Sciatic nerve (tissue), 2 donors: ENCODE measurements around the gene DHRS4. TPM values are rescaled to one million over a fixed set of nuclear protein-coding genes. Genes with fewer than 3 reads are reported as not detected.
A peak's percentile ranks its signal among the peaks of the same experiment; 100 is the strongest.
"Not testable (repeated sequence)": the region's sequence is repeated elsewhere in the genome, so short reads cannot be mapped to it uniquely, and the experiment has no call there.

Source experiments
- ATAC-seq: fragments of 200-7000 bp; cut with Tn5 transposase; one replicate; pipeline ENCODE4 v1.9.1; 2020; ENCODE audit warnings: mild to moderate bottlenecking, moderate library complexity
- DNase-seq: peaks from one replicate; pipeline ENCODE4 v3.0.0-alpha.2; 2020; ENCODE audit warnings: low spot score
- intact Hi-C: fragments of 100-400 bp; cut with DNase I; formaldehyde crosslinking; loops from one replicate; pipeline ENCODE4 v1.14.2; 2022
- total RNA-seq: library from RNA; stranded (reverse); fragmentation: NEBNext Ultra II Directional; extraction: Animal tissue kit (Norgen Biotek cat#: 25700); gene quantifications from one replicate; pipeline ENCODE4 v1.2.1, GENCODE V29; 2021
- donor health status: DM: no; HTN: no; CAD: no.
- donor health status: DM: no; HTN: no; CAD: no.

The DHRS4 gene
- total RNA-seq, 1 donor from 2014 or later = 24.3 TPM

DNA sequence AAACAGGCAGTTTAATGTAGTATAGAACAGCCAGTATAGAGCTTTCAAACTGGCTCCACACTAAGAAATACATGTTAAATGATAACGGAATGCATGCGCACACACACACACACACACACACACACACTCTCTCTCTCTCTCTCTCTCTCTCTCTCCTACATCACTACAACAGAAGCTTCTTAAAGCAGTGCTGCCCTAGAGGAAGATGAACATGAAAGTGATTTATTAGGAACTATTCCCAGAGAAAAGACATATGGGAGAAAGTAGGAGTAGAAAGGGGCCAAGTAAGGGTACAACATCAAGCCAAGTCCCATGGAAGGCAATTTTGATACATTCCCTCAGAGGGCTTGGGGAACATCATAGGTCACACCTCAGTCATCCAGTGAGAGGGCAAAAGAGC is 16.4 kb upstream of the DHRS4 start:
- no peak for ATAC-seq
- intact Hi-C loops = no loop called here

GRCh38 chr14:23938823-23939222 is 14.7 kb upstream of the DHRS4 start:
- no peak for ATAC-seq
- intact Hi-C loops = no loop called here
- DNase-seq = no peak

More for the DNA sequence above, 16.4 kb upstream of the DHRS4 start:
- no peak for DNase-seq

DNA sequence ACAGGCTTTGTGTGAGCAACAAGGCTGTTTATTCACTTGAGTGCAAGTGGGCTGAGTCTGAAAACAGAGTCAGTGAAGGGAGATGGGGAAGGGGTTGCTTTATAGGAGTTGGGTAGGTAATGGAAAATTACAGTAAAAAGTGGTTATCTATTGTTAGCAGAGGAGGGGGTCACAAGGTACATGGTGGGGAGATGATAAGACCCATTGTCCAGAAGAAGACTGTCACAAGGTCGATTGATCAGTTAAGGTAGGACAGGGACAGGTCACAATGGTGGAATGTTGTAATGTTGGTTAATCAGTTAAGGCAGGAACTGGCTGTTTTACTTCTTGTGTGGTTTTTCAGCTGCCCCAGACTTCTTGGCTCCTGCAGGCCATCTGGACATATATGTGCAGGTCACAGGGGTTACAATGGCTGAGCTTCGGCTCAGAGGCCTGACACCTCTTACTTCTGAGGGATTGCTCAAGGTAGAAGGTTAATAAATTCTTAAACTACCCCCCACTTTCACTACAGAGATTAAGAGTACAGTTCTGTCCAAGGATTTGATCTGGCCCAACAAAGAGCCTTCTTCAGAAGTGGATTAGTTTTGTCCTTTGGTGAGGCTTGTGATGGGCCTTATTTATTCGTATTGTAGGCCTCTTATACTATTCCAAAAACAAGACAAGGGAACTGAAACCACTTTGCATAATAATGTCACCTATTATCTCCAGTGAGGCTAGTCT is 13.8 kb upstream of the DHRS4 start:
- intact Hi-C loops = no loop called here
- DNase-seq (no peak), ATAC-seq (no peak)

DNA sequence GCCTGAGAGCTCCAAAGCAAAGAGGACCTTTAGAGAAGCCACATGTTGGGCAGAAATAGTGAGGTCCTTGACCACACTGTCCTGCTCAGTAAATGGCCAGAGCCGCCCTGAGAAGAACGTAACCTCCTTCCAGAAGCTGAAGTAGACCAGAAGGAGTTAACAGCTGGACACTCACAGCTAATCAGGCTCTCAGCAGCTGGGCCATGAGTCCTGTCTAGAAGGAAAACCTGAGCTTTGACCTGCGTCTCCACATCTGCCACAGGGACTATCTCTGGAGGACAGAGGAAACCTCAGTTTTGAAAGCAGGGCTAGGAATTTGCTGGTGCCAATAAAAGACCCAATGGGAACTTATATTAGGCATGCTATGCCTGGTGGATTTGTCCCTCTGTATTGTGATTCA is 12.3 kb upstream of the DHRS4 start:
- DNase-seq = no peak
- intact Hi-C loops = no loop called here
- ATAC-seq = no peak

- no peak for DNase-seq
- intact Hi-C loops = no loop called here
- no peak for ATAC-seq
Observed at GRCh38 chr14:23941669-23942068, 11.9 kb upstream of the DHRS4 start.

DNA sequence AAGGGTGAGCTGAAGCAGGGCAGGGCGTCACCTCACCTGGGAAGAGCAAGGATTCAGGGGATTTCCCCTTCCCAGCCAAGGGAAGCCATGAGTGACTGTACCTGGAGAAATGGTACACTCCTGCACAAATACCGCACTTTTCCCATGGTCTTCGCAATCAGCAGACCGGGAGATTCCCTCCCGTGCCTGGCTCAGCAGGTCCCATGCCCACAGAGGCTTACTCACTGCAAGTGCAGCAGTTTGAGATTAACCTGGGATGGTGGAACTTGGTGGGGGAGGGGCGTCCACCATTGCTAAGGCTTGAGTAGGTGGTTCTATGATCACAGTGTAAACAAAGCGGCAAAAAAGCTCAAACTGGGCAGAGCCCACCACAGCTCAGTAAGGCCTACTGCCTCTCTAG is 11.0 kb upstream of the DHRS4 start:
- DNase-seq (no peak), ATAC-seq (no peak)
- intact Hi-C loops = no loop called here

DNA sequence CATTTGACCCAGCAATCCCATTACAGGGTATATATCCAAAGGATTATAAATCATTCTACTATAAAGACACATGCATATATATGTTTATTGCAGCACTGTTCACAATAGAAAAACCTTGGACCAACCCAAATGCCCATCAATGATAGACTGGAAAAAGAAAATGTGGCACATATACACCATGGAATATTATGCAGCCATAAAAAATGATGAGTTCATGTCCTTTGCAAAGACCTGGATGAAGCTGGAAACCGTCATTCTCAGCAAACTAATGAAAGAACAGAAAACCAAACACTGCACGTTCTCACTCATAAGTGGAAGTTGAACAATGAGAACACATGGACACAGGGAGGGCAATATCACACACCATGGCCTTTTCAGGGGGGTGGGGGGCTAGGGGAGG is 4.5 kb upstream of the DHRS4 start:
- DNase-seq, intact Hi-C loops, ATAC-seq: not testable (repeated sequence)

GRCh38 chr14:23950411-23951135 is 3.0 kb upstream of the DHRS4 start:
- DNase-seq = no peak
- ATAC-seq = no peak
- intact Hi-C loops = no loop called here

DNA sequence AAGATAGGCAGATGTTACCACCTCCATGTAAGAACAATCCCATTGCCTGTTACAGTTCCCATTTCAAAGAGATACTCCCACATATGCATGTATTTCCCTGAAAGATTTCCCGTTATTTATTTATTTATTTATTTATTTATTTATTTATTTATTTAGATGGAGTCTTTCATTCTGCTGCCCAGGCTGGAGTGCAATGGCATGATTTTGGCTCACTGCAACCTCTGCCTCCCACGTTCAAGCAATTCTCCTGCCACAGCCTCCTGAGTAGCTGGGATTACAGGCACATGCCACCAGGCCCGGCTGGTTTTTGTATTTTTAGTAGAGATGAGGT is 2.5 kb upstream of the DHRS4 start:
- intact Hi-C loops, ATAC-seq, DNase-seq: not testable (repeated sequence)

GRCh38 chr14:23951590-23952201 is 1.9 kb upstream of the DHRS4 start:
- no peak for ATAC-seq
- intact Hi-C loops = no loop called here
- no peak for DNase-seq

DNA sequence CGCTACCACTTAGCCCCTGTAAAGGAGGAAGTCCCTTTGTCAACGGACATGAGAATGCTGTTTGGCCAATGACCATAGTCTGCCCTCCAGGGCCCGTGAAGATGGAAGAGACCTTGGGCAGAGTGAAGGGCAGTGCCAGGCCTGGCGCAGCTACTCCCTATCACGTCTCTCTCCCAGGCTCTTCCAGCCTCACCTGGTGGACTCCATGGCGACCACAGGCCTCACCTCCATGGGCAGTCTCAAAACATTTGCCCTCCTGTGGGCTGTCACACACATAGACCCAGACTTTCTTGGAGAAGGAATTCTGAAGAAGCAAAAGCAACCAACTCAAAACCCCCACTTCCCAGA is 480 bp upstream of the DHRS4 start:
- intact Hi-C loops, DNase-seq: not testable (repeated sequence)
- ATAC-seq = peak; percentile 7

DNA sequence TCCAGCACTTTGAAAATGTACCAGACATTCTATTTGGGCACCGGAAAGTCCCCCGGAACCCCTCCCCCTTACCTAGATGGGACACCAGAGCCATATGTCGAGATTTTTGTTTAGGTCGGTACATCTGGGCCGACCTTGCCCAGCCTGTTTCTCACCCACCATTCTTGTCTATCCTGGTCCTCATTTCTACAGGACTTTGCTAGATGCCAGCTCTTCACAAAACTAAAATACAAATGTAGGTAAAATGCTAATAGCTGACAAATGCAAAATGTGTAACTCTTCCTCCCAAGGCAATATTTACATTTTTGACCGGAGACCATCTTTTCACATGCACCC is 677 bp downstream of the DHRS4 start:
- DNase-seq, ATAC-seq, intact Hi-C loops: not testable (repeated sequence)

DNA sequence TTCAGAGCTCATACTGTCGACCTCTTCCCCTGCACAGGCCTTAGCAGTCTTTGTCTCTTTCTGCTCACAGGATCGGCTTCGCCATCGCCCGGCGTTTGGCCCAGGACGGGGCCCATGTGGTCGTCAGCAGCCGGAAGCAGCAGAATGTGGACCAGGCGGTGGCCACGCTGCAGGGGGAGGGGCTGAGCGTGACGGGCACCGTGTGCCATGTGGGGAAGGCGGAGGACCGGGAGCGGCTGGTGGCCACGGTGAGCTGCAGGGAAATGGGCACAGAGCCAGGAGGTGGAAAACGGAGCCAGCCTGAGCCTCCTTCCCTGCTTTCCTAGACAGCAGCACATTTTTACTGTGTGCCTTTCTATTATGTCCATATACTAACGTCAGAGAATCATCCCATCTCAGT is 1.4 kb downstream of the DHRS4 start:
- ATAC-seq, DNase-seq, intact Hi-C loops: not testable (repeated sequence)

DNA sequence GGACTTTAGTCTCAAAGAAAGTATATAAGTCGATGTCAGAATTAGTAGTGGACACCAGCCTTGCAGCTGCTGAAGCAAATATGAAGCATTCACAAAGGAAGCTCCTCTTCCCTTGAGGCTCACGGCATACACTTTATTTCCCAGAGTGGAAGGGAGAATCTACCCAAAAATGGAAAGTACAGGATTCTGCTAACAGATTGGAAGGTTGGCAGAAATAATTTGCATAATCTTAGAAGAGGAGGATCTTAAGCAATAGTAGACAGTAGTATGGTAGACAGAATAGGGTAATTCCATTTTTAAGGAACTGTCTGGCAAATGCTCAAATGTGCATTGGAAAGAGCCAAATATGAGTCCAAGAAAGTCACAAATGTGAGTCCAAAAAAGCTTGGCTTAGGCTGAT is 2.2 kb downstream of the DHRS4 start:
- ATAC-seq, intact Hi-C loops, DNase-seq: not testable (repeated sequence)

DNA sequence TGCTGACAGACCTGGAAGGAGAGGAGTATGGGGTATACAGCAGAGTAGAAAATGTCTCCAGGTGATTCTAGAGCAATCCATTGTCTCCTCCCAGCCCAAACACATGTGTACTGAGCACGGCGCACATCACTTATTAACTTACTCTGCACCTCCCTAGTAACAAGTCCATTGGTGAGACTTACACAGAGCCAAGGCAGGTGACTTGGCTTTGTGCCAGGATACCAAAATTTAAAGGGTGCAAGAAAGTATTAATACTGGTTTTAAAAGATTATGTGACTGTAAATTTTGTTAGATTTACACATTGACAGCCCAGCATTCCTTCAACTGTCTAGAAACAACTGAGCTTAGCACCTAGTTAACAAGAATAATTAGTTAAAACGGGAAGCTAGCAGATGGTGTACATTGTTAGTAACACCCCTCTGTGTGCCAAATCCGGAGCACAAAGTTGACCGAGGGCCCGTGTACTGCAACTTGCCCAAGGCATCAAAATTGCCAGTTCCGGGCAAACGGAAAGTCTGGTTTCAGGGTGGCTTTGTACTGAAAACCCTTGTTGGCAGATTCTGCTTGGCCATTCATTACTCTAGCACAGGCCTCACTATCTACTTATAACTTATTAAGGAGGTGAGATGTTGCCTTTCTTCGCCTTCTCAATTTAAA is 4.5 kb downstream of the DHRS4 start:
- intact Hi-C loops, ATAC-seq, DNase-seq: not testable (repeated sequence)

DNA sequence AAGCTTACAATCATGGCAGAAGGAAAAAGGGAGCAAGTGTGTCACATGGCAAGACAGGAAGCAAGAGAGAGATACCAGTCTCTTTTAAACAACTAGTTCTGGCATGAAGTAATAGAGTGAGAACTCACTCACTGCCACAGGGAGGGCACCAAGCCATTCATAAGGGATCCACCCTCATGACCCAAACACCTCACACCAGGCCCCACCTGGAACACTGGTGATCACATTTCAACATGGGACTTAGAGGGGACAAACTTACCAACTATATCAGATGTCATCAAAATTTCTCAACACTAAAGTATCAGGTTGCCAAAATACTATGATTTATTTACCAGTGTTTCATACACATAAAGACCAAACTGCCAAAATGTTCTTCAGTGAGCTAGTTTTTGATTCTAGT is 7.3 kb downstream of the DHRS4 start:
- ATAC-seq, intact Hi-C loops, DNase-seq: not testable (repeated sequence)

- DNase-seq, intact Hi-C loops, ATAC-seq: not testable (repeated sequence)
Observed at GRCh38 chr14:23961704-23962103, 8.1 kb downstream of the DHRS4 start.

GRCh38 chr14:23969130-23969480 is 15.5 kb downstream of the DHRS4 start:
- intact Hi-C loops, ATAC-seq, DNase-seq: not testable (repeated sequence)

GRCh38 chr14:23969481-23970282 is 16.1 kb downstream of the DHRS4 start:
- not testable (repeated sequence) for DNase-seq
- peak; percentile 95 for ATAC-seq

More at GRCh38 chr14:23969481-23970282, 16.1 kb downstream of the DHRS4 start:
- intact Hi-C loops = not testable (repeated sequence)
